ENCODE data around the gene CDC42. TPM values are rescaled to one million over a fixed set of nuclear protein-coding genes. Genes with fewer than 3 reads are reported as not detected.

CDC42 gene
- total RNA-seq, 1 donor from 2014 or later, result 772 TPM

DNA sequence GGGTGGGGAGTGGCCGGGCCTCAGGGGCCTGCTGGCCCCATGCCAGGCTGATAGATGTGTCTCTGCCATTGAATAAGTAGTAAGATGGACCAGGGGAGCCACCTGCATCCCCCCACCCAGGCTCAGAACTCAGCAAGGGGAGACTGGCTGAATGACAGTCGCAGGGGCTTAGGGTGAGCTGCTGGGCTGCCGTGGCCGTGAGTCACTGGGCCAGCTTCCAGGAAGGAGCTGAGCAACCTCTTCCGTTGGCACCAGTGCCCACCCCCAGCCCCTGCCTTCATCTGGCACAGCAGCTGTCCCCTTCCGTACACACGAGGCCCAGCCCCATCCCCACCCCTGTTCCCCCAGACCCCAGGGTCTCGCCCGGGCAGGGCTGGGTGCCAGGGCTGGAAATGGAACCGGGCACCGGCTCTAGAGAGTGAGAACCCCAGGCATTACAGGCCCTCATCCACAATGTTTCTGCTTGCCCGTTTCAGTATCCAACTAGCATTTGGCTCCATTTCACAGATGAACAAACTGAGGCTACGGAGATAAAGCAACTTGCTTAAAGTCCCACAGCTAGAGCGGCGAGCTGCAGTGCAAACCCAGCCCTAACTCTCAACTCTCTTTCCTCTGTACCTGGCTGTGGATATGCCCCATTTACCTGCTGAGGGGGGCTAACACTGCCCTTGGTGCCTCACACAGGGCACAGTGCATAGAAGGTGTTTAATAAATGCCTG is 80.2 kb downstream of the CDC42 start:
- DNase-seq, result peak; percentile 79

- no peak for DNase-seq
These were observed 80.9 kb downstream of the CDC42 start for GRCh38 chr1:22133247-22133930.

GRCh38 chr1:22133931-22134324 is 81.4 kb downstream of the CDC42 start:
- no peak for DNase-seq

DNA sequence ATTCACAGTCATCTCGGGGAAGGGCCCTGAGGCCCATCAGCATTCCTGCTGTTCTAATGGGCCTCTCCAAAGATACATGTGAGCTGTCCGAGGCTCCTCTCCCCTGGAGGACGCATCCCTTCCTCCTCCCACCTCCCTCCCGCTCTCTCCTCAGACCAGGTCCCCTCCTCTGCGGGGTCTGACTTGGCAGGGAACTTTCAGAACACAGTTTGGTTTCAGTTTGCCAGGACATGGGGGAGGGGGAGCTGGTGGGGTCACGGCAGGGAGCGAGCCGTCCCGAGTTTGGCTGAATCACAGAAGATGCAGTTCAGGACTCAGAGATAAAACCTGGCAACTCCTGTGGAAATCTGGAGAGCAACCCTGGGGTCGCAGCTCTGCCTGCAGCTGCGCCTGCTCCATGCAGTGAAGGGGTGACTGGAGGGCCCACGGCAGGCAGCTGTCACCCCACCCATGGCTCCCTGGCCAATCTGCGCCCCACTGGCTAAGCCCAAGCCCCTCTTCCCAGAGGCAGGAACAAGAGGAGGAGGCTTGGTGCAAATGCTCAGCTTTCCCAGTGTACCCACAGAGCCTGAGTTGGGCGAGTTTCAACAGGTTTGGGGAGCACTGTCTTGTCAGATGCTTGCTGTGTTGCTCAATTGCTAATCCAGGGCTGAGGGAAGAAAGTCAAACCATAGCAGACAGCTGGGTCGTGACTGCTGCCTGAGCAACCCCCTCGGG is 84.7 kb downstream of the CDC42 start:
- DNase-seq, result no peak

DNA sequence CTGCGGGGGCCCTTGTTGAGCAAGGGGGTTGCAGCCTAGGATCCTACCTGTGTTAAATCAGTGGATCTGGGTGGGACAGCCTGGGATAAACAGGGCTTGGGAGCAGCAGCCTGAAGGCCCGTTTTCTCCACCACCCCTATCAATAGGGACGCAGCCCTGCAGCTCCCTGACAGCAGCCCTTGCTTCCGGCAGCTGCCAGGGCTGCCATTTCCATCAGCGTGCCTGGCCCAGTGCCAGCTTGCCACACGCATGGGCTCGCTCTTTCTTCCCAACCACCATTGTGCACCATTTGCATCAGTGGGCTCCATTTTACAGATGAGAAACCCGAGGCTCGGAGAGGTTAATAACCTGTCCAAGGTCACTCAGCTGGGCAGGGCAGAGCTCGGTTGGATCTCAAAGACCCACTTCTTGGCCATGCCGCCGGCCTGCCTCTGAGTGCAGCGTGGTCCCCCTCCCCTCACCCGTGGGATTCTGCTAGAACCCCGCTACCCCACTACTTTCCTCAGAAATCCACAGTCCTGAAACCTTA is 86.6 kb downstream of the CDC42 start:
- DNase-seq, result peak; percentile 13

GRCh38 chr1:22139817-22140216 is 87.3 kb downstream of the CDC42 start:
- DNase-seq, result no peak

Other genes starting within 250 kb of the CDC42 start
- gene LDLRAD2, start 240.4 kb upstream of the CDC42 start, total RNA-seq, result 0.05 and 0.17 TPM in 2 replicates
- gene HSPG2, start 115.4 kb upstream of the CDC42 start, total RNA-seq, result 1,406 and 1,997 TPM in 2 replicates
- gene CELA3B, start 75.7 kb upstream of the CDC42 start, total RNA-seq, result not detected in 2 replicates
- not detected in 2 replicates for gene CELA3A, start 51.1 kb upstream of the CDC42 start, total RNA-seq
- gene WNT4, start 90.4 kb downstream of the CDC42 start, total RNA-seq, result under 0.01 and 0.14 TPM in 2 replicates